ENCODE data around the gene RPAP3. TPM values are rescaled to one million over a fixed set of nuclear protein-coding genes. Genes with fewer than 3 reads are reported as not detected.

The RPAP3 gene
- total RNA-seq, 4 donors from 2014 or later = 17.9 to 24.9 (median 21.4) TPM

GRCh38 chr12:47700263-47700662 lies 5.6 kb downstream of the RPAP3 start:
- H3K4me1 ChIP-seq = peaks cover 2 to 8% of the 10 kb centered on the region in 2 donors
- intact Hi-C loops (cut with DNase I) = no loop called here
- H3K27ac ChIP-seq = no peak overlapping the region
- DNase-seq = no peak
- no peak for TF ChIP-seq CTCF (IDR thresholded peaks at IDR 0.05)
- no peak for TF ChIP-seq POLR2A (IDR thresholded peaks at IDR 0.05)
- no peaks in the 10 kb centered on the region for H3K27me3 ChIP-seq
- H3K9me3 ChIP-seq = no peaks in the 10 kb centered on the region
- no peak overlapping the region for H3K4me3 ChIP-seq (replicated peaks in 1 of 3)
- H3K36me3 ChIP-seq = peaks cover 4 to 8% of the 10 kb centered on the region in 2 donors
- 95 to 96% methylated on average over 2 of the region's 2 CpGs for WGBS, 2 donors

GRCh38 chr12:47698631-47699030 lies 7.2 kb downstream of the RPAP3 start:
- DNase-seq = no peak
- no peak for TF ChIP-seq POLR2A (IDR thresholded peaks at IDR 0.05)
- TF ChIP-seq CTCF (IDR thresholded peaks at IDR 0.05) = no peak
- no peaks in the 10 kb centered on the region for H3K9me3 ChIP-seq
- H3K27me3 ChIP-seq = no peaks in the 10 kb centered on the region
- intact Hi-C loops (cut with DNase I) = no loop called here
- peaks cover 4 to 8% of the 10 kb centered on the region in 2 donors for H3K36me3 ChIP-seq
- 95 to 99% methylated on average over 7 of the region's 7 CpGs for WGBS, 2 donors
- no peaks in the 10 kb centered on the region for H3K4me1 ChIP-seq
- H3K4me3 ChIP-seq (replicated peaks in 1 of 3) = no peak overlapping the region
- H3K27ac ChIP-seq = no peak overlapping the region

GRCh38 chr12:47698055-47698454 lies 7.8 kb downstream of the RPAP3 start:
- no peak overlapping the region for H3K4me3 ChIP-seq (replicated peaks in 1 of 3)
- H3K27me3 ChIP-seq = no peaks in the 10 kb centered on the region
- DNase-seq = no peak
- 89 to 95% methylated on average over 4 of the region's 4 CpGs for WGBS, 2 donors
- no peaks in the 10 kb centered on the region for H3K9me3 ChIP-seq
- intact Hi-C loops (cut with DNase I) = no loop called here
- no peaks in the 10 kb centered on the region for H3K4me1 ChIP-seq
- H3K27ac ChIP-seq = no peak overlapping the region
- no peak for TF ChIP-seq CTCF (IDR thresholded peaks at IDR 0.05)
- TF ChIP-seq POLR2A (IDR thresholded peaks at IDR 0.05) = no peak
- peaks cover 4 to 8% of the 10 kb centered on the region in 2 donors for H3K36me3 ChIP-seq

- no peak for DNase-seq
- 96 to 98% methylated on average over 2 of the region's 2 CpGs for WGBS, 2 donors
- no peaks in the 10 kb centered on the region for H3K36me3 ChIP-seq
- no peaks in the 10 kb centered on the region for H3K9me3 ChIP-seq
- H3K4me1 ChIP-seq = no peaks in the 10 kb centered on the region
- TF ChIP-seq CTCF (IDR thresholded peaks at IDR 0.05) = no peak
- no peak for TF ChIP-seq POLR2A (IDR thresholded peaks at IDR 0.05)
- no peak overlapping the region for H3K27ac ChIP-seq
- no peak overlapping the region for H3K4me3 ChIP-seq (replicated peaks in 1 of 3)
- no peaks in the 10 kb centered on the region for H3K27me3 ChIP-seq
- intact Hi-C loops (cut with DNase I) = no loop called here
These were observed 16.6 kb downstream of the RPAP3 start for GRCh38 chr12:47689215-47689614.

GRCh38 chr12:47687636-47688035 lies 18.2 kb downstream of the RPAP3 start:
- H3K4me3 ChIP-seq (replicated peaks in 1 of 3) = no peak overlapping the region
- H3K9me3 ChIP-seq = no peaks in the 10 kb centered on the region
- 65 to 77% methylated on average over 3 of the region's 3 CpGs for WGBS, 2 donors
- H3K4me1 ChIP-seq = no peaks in the 10 kb centered on the region
- intact Hi-C loops (cut with DNase I) = no loop called here
- no peak overlapping the region for H3K27ac ChIP-seq
- no peak for DNase-seq
- TF ChIP-seq POLR2A (IDR thresholded peaks at IDR 0.05) = no peak
- no peak for TF ChIP-seq CTCF (IDR thresholded peaks at IDR 0.05)
- no peaks in the 10 kb centered on the region for H3K36me3 ChIP-seq
- no peaks in the 10 kb centered on the region for H3K27me3 ChIP-seq
